Measurements from ENCODE around the gene MRTO4. TPM values are rescaled to one million over a fixed set of nuclear protein-coding genes. Genes with fewer than 3 reads are reported as not detected.
"Not testable (repeated sequence)": the region's sequence is repeated elsewhere in the genome, so short reads cannot be mapped to it uniquely, and the experiment has no call there.

The MRTO4 gene
- total and polyA plus RNA-seq, 7 donors = 19.9 to 103 (median 35.8) TPM

DNA sequence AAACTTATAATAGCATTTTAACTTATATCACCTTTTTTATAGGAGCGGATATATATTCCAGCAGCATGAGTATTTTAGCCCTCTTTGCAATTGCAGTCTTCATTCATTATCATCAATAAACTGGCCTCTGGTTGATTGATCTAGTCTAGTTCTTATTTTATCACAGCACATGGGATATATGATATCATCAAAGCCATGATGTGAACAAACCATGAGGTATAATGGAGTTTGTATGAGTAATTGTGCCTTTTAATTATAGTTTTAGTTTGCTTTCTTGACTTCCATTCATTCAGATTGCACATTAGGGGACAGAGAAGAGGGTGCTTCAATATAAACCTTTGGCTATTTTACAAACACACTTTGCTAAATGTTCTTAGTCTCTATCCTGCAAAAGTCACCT lies 38.0 kb upstream of the MRTO4 start:
- H3K9me3 ChIP-seq = no peaks in the 10 kb centered on the region
- no peak overlapping the region for H3K27ac ChIP-seq
- H3K4me1 ChIP-seq = peaks cover 34% of the 10 kb centered on the region
- intact Hi-C loops (cut with DNase I) = no loop called here
- TF ChIP-seq, protein P1, sequence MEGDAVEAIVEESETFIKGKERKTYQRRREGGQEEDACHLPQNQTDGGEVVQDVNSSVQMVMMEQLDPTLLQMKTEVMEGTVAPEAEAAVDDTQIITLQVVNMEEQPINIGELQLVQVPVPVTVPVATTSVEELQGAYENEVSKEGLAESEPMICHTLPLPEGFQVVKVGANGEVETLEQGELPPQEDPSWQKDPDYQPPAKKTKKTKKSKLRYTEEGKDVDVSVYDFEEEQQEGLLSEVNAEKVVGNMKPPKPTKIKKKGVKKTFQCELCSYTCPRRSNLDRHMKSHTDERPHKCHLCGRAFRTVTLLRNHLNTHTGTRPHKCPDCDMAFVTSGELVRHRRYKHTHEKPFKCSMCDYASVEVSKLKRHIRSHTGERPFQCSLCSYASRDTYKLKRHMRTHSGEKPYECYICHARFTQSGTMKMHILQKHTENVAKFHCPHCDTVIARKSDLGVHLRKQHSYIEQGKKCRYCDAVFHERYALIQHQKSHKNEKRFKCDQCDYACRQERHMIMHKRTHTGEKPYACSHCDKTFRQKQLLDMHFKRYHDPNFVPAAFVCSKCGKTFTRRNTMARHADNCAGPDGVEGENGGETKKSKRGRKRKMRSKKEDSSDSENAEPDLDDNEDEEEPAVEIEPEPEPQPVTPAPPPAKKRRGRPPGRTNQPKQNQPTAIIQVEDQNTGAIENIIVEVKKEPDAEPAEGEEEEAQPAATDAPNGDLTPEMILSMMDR (IDR thresholded peaks at IDR 0.05) = no peak
- ATAC-seq = no peak
- no peak for DNase-seq
- WGBS, 3 donors = 90 to 100% (median 97%) methylated on average over 1 of the region's 1 CpG
- no peak overlapping the region for H3K4me3 ChIP-seq
- H3K36me3 ChIP-seq (ENCODE audit: insufficient read depth in 1 of 2, low read depth in 1 of 2) = peaks cover under 1 to 46% of the 10 kb centered on the region in 2 donors
- no peaks in the 10 kb centered on the region for H3K27me3 ChIP-seq (ENCODE audit: insufficient read depth in 3 of 3, low read length in 2 of 3)

DNA sequence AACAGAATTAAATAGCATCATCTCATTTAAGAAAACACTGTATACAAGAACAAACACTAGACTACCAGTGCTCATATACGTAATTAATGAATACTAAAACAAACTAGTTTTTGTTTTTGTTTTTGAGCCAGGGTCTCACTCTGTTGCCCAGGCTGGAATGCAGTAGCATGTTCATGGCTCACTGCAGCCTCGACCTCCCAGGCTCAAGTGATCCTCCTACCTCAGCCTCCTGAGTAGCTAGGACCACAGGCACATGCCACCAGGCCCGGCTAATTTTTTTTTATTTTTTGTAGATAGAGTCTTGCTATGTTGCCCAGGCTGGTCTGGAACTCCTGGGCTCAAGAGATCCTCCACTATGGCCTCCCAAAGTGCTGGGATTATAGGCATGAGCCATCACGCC lies 35.0 kb upstream of the MRTO4 start:
- H3K4me1 ChIP-seq = peaks cover 50% of the 10 kb centered on the region
- H3K27me3 ChIP-seq (ENCODE audit: insufficient read depth in 3 of 3, low read length in 2 of 3); DNase-seq; H3K4me3 ChIP-seq; H3K9me3 ChIP-seq; intact Hi-C loops (cut with DNase I); H3K27ac ChIP-seq; ATAC-seq: not testable (repeated sequence)
- peaks cover 2 to 65% of the 10 kb centered on the region in 2 donors for H3K36me3 ChIP-seq (ENCODE audit: insufficient read depth in 1 of 2, low read depth in 1 of 2)
- WGBS, 3 donors = 86 to 97% (median 96%) methylated on average over 4 of the region's 4 CpGs

- 30% methylated on average over 7 of the region's 7 CpGs for WGBS, 3 donors
These were observed 32.2 kb upstream of the MRTO4 start for GRCh38 chr1:19219451-19219850.

GRCh38 chr1:19220080-19220846 lies 31.3 kb upstream of the MRTO4 start:
- Histone ChIP-seq H3K36me3 (ENCODE audit: insufficient read depth in 1 of 2, low read depth in 1 of 2) (peaks cover 9 to 76% of the 10 kb centered on the region in 2 donors), H3K27me3 (ENCODE audit: insufficient read depth in 3 of 3, low read length in 2 of 3) (no peaks in the 10 kb centered on the region), H3K27ac (peak overlapping the region; percentile 85), H3K4me1 (peaks cover 45% of the 10 kb centered on the region), H3K9me3 (no peaks in the 10 kb centered on the region), H3K4me3 (no peak overlapping the region)
- ATAC-seq (peak; percentile 50 to 69 (median 66)), DNase-seq (no peak)
- intact Hi-C loops (cut with DNase I) = no loop called here
- TF ChIP-seq, protein P1 (IDR thresholded peaks at IDR 0.05) = no peak
- 63 to 72% (median 64%) methylated on average over 8 of the region's 8 CpGs for whole genome bisulfite sequencing, 3 donors

More at GRCh38 chr1:19219451-19219850, 32.2 kb upstream of the MRTO4 start:
- TF ChIP-seq, protein P1 (IDR thresholded peaks at IDR 0.05) = no peak
- DNase-seq (no peak), ATAC-seq (peak; percentile 66 to 86 (median 75))
- Histone ChIP-seq H3K4me3 (no peak overlapping the region), H3K4me1 (peaks cover 45% of the 10 kb centered on the region), H3K36me3 (ENCODE audit: insufficient read depth in 1 of 2, low read depth in 1 of 2) (peaks cover 7 to 68% of the 10 kb centered on the region in 2 donors), H3K27me3 (ENCODE audit: insufficient read depth in 3 of 3, low read length in 2 of 3) (no peaks in the 10 kb centered on the region), H3K9me3 (no peaks in the 10 kb centered on the region), H3K27ac (peak overlapping the region; percentile 85)
- intact Hi-C loops (cut with DNase I) = no loop called here

DNA sequence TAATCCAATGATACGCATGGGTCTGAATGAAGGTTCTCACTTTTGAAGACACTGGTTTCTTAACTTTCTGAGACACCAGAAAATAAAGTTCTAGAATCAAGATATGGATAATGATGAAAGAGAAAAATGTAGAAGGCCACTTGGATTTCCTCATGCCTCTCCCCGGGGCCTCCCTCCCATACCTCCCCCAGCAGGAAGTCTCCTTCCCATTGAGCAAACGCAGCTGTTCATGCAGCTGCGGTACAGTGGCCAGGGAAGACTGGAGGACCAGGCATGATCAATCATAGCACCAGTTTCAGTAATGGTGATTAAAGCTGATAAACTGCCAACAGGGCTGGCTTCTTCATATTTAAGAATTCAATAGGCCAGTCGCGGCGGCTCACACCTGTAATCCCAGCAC lies 30.6 kb upstream of the MRTO4 start:
- no peaks in the 10 kb centered on the region for H3K27me3 ChIP-seq (ENCODE audit: insufficient read depth in 3 of 3, low read length in 2 of 3)
- TF ChIP-seq, protein P1 (IDR thresholded peaks at IDR 0.05) = no peak
- intact Hi-C loops (cut with DNase I) = no loop called here
- H3K27ac ChIP-seq = peak overlapping the region; percentile 85
- no peak overlapping the region for H3K4me3 ChIP-seq
- peaks cover 9 to 84% of the 10 kb centered on the region in 2 donors for H3K36me3 ChIP-seq (ENCODE audit: insufficient read depth in 1 of 2, low read depth in 1 of 2)
- no peaks in the 10 kb centered on the region for H3K9me3 ChIP-seq
- DNase-seq (no peak), ATAC-seq (no peak)
- H3K4me1 ChIP-seq = peaks cover 45% of the 10 kb centered on the region
- WGBS, 3 donors = 62 to 68% (median 66%) methylated on average over 7 of the region's 7 CpGs

Measured in psoas muscle (tissue), 8 donors.